Measurements from ENCODE around the gene SDR9C7.
"Not testable (repeated sequence)": the region's sequence is repeated elsewhere in the genome, so short reads cannot be mapped to it uniquely, and the experiment has no call there.

The SDR9C7 gene

GRCh38 chr12:56879240-56880124 lies 54.7 kb downstream of the SDR9C7 start:
- not testable (repeated sequence) for DNase-seq (ENCODE audit: low read depth in 2 of 2, low spot score in 1 of 2)

- no peak for DNase-seq (ENCODE audit: low read depth in 2 of 2, low spot score in 1 of 2)
These were observed 56.2 kb downstream of the SDR9C7 start for GRCh38 chr12:56878010-56878339.

- no peak for DNase-seq (ENCODE audit: low read depth in 2 of 2, low spot score in 1 of 2)
These were observed 56.8 kb downstream of the SDR9C7 start for GRCh38 chr12:56877195-56878009.

GRCh38 chr12:56874821-56875220 lies 59.4 kb downstream of the SDR9C7 start:
- no peak for DNase-seq (ENCODE audit: low read depth in 2 of 2, low spot score in 1 of 2)

- DNase-seq (ENCODE audit: low read depth in 2 of 2, low spot score in 1 of 2) = no peak
These were observed 60.8 kb downstream of the SDR9C7 start for GRCh38 chr12:56873382-56873781.

All from stimulated activated CD8-positive, alpha-beta memory T cell treated with anti-CD3 and anti-CD28 coated beads, Interleukin-4, amount 100 ng/mL, for 1 hour (primary cell).